ENCODE data around the gene PFKFB2.

GRCh38 chr1:207062058-207062457 lies 9.0 kb downstream of the PFKFB2 start:
- TF ChIP-seq, protein P1, sequence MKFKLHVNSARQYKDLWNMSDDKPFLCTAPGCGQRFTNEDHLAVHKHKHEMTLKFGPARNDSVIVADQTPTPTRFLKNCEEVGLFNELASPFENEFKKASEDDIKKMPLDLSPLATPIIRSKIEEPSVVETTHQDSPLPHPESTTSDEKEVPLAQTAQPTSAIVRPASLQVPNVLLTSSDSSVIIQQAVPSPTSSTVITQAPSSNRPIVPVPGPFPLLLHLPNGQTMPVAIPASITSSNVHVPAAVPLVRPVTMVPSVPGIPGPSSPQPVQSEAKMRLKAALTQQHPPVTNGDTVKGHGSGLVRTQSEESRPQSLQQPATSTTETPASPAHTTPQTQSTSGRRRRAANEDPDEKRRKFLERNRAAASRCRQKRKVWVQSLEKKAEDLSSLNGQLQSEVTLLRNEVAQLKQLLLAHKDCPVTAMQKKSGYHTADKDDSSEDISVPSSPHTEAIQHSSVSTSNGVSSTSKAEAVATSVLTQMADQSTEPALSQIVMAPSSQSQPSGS (IDR thresholded peaks at IDR 0.05; ENCODE audit: low read length): no peak
- TF ChIP-seq SP2 (IDR thresholded peaks at IDR 0.05; ENCODE audit: low read length): no peak
- TF ChIP-seq POLR2A (IDR thresholded peaks at IDR 0.05; ENCODE audit: control extremely low read depth in 1 of 2, low read depth in 2 of 2, low read length in 2 of 2): no peak
- TF ChIP-seq MAX (IDR thresholded peaks at IDR 0.05): no peak
- no peak for TF ChIP-seq POLR2AphosphoS5 (IDR thresholded peaks at IDR 0.05; ENCODE audit: low read depth, low read length)
- TF ChIP-seq SRF (IDR thresholded peaks at IDR 0.05; ENCODE audit: low read depth, low read length): no peak
- TF ChIP-seq EP300 (IDR thresholded peaks at IDR 0.05; ENCODE audit: borderline replicate concordance in 1 of 2, low read depth in 2 of 2, low read length in 2 of 2): no peak
- no peak for TF ChIP-seq CTCF (IDR thresholded peaks at IDR 0.05; ENCODE audit: control extremely low read depth in 1 of 3, insufficient read depth in 1 of 3, low read depth in 1 of 3, low read length in 3 of 3)
- TF ChIP-seq CHD2 (IDR thresholded peaks at IDR 0.05; ENCODE audit: low read length): no peak

All from H1 (cell line).